Stomach (tissue), 4 donors: ENCODE data around the gene FGD6.
"Not testable (repeated sequence)": the region's sequence is repeated elsewhere in the genome, so short reads cannot be mapped to it uniquely, and the experiment has no call there.

ENCODE experiments used
- EP300 ChIP-seq: sonication (generic); formaldehyde crosslinking; IDR thresholded peaks from one replicate; pipeline ENCODE4 v1.6.1; 2017; ENCODE audit warnings: antibody characterized with exemption
- TF ChIP-seq, protein P1 (sequence below), 7 experiments: fragments of 450-650 bp in 4 of 7; fragments of 200-600 bp in 3 of 7; sonication (generic) in 3 of 7; IDR thresholded peaks; one replicate each; pipeline ENCODE4 v1.5.1; 2016 to 2019; ENCODE audit warnings: antibody characterized with exemption in 7 of 7, control low read depth in 2 of 7, mild to moderate bottlenecking in 1 of 7

DNA sequence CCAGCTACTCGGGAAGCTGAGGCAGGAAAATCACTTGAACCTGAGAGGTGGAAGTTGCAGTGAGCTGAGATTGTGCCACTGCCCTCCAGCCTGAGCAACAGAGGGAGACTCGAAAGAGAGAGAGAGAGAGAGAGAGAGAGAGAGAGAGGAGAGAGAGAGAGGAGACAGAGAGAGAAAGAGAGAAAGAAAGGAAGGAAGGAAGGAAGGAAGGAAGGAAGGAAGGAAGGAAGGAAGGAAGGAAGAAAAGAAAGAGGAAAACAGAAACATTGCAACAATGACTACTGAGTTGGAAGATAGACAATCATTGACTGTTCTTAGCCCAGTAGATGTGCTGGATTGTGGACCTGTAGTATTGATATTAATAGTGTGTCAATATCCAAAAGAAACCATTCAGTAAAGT is 22.6 kb upstream of the FGD6 start:
- TF ChIP-seq, protein P1, sequence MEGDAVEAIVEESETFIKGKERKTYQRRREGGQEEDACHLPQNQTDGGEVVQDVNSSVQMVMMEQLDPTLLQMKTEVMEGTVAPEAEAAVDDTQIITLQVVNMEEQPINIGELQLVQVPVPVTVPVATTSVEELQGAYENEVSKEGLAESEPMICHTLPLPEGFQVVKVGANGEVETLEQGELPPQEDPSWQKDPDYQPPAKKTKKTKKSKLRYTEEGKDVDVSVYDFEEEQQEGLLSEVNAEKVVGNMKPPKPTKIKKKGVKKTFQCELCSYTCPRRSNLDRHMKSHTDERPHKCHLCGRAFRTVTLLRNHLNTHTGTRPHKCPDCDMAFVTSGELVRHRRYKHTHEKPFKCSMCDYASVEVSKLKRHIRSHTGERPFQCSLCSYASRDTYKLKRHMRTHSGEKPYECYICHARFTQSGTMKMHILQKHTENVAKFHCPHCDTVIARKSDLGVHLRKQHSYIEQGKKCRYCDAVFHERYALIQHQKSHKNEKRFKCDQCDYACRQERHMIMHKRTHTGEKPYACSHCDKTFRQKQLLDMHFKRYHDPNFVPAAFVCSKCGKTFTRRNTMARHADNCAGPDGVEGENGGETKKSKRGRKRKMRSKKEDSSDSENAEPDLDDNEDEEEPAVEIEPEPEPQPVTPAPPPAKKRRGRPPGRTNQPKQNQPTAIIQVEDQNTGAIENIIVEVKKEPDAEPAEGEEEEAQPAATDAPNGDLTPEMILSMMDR (IDR thresholded peaks at IDR 0.05), result not testable (repeated sequence)
- TF ChIP-seq EP300, result not testable (repeated sequence)
